ENCODE measurements around the gene AGER. TPM values are rescaled to one million over a fixed set of nuclear protein-coding genes. Genes with fewer than 3 reads are reported as not detected.
A peak's percentile ranks its signal among the peaks of the same experiment; 100 is the strongest.

AGER gene
- total and polyA plus RNA-seq, 9 of the 15 experiments (the other 6 are each of a cell fraction or from before 2014, with no cell fraction given), result 1.2 to 11.5 (median 4.1) TPM

DNA sequence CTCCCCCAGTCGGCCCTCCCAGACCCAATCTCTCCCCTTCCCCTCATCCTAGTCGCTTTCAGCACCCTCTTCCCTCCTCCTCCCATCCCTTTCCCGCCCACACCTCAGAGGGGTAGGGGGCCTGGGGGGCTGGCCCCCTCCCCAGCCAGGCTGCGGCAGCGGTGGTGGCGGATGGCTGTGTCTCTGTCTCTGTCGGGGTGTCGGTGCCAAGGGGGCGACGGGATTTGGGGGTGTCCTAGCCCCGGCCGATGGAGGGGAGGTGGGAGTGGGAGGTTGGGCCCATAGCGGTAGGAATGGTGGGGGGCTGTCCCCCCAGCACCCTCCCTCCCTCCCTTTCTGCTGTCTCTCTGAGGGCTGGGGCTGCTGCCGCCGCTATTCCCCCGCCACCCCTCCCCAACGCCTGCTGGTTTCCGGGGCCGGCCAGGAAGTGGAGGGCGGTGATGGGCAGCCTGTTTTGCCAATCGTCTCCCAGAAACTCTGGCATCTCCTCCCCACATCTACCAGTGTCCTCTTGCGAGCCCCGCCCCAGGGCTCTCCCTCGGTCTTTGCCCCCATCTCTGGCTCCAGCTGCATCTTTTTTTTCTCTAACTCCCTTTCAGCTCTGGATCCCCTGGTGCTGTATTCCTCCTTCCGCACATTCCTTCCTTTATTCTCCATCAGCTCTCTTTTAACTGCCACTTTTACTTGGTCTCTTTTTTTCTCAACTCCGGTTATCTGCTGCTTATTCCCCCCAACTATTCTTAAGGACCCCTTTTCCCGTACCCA, 8.2 kb downstream of the AGER start, which contains the start of gene AGPAT1 (continued):
- TF ChIP-seq CC2D1A (IDR thresholded peaks at IDR 0.05) (peak; percentile 45; the same call in 1 of the 2 replicates), RB1 (IDR thresholded peaks at IDR 0.05; ENCODE audit: low read depth) (peak; percentile 65; the same call in 1 of the 2 replicates), ZSCAN32 (CRISPR knock-in tag; IDR thresholded peaks at IDR 0.05) (no peak), HNRNPUL1 (IDR thresholded peaks at IDR 0.05; ENCODE audit: low read length) (no peak), BRD9 (IDR thresholded peaks at IDR 0.05; ENCODE audit: low read depth, partially characterized antibody) (peak; percentile 84), NR2C2 (CRISPR knock-in tag; IDR thresholded peaks at IDR 0.05) (no peak), NR2C2 (tag; IDR thresholded peaks at IDR 0.05) (peak; percentile 65; the same call in 1 of the 2 replicates), ZNF785 (CRISPR knock-in tag; IDR thresholded peaks at IDR 0.05) (no peak), E2F3 (CRISPR knock-in tag; IDR thresholded peaks at IDR 0.05) (no peak; the same call in 1 of the 2 replicates), SAP30 (IDR thresholded peaks at IDR 0.05; ENCODE audit: borderline replicate concordance, insufficient read depth, low read depth, low read length, poor library complexity, severe bottlenecking) (peak; percentile 63), CHCHD3 (CRISPR knock-in tag; IDR thresholded peaks at IDR 0.05) (no peak), TEAD1 (CRISPR knock-in tag; IDR thresholded peaks at IDR 0.05) (no peak), ZNF232 (CRISPR knock-in tag; IDR thresholded peaks at IDR 0.05) (no peak), NEUROD1 (IDR thresholded peaks at IDR 0.05; ENCODE audit: borderline replicate concordance, low read depth, low read length, partially characterized antibody) (no peak), SMAD2 (IDR thresholded peaks at IDR 0.05; ENCODE audit: low read depth, low read length) (no peak), FOSL1 (tag; conservative IDR thresholded peaks at IDR 0.05) (no peak), FOXK1 (CRISPR knock-in tag; IDR thresholded peaks at IDR 0.05; ENCODE audit: borderline replicate concordance) (no peak), CBX8 (IDR thresholded peaks at IDR 0.05; ENCODE audit: borderline replicate concordance, extremely low read depth, low read depth, low read length, poor library complexity, severe bottlenecking) (no peak), RBM22 (IDR thresholded peaks at IDR 0.05; ENCODE audit: low read depth, low read length, poor library complexity, severe bottlenecking) (no peak), NFIC (IDR thresholded peaks at IDR 0.05) (no peak; the same call in 1 of the 2 replicates), THRAP3 (IDR thresholded peaks at IDR 0.05; ENCODE audit: borderline replicate concordance) (no peak; the same call in 1 of the 2 replicates), STAG1 (CRISPR knock-in tag; IDR thresholded peaks at IDR 0.05; ENCODE audit: borderline replicate concordance) (0 out of 2 replicates have a peak, but pooled peaks have one; percentile 29), GTF2F1 (IDR thresholded peaks at IDR 0.05; ENCODE audit: low read depth, low read length) (no peak)
- TF ChIP-seq, protein P1, sequence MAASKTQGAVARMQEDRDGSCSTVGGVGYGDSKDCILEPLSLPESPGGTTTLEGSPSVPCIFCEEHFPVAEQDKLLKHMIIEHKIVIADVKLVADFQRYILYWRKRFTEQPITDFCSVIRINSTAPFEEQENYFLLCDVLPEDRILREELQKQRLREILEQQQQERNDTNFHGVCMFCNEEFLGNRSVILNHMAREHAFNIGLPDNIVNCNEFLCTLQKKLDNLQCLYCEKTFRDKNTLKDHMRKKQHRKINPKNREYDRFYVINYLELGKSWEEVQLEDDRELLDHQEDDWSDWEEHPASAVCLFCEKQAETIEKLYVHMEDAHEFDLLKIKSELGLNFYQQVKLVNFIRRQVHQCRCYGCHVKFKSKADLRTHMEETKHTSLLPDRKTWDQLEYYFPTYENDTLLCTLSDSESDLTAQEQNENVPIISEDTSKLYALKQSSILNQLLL (CRISPR knock-in tag; IDR thresholded peaks at IDR 0.05; ENCODE audit: borderline replicate concordance), result no peak
- TF ChIP-seq, protein P2, sequence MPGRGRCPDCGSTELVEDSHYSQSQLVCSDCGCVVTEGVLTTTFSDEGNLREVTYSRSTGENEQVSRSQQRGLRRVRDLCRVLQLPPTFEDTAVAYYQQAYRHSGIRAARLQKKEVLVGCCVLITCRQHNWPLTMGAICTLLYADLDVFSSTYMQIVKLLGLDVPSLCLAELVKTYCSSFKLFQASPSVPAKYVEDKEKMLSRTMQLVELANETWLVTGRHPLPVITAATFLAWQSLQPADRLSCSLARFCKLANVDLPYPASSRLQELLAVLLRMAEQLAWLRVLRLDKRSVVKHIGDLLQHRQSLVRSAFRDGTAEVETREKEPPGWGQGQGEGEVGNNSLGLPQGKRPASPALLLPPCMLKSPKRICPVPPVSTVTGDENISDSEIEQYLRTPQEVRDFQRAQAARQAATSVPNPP (IDR thresholded peaks at IDR 0.05; ENCODE audit: borderline replicate concordance, insufficient read depth, insufficient read length), result no peak
